Measurements from ENCODE around the gene TBXA2R. TPM values are rescaled to one million over a fixed set of nuclear protein-coding genes. Genes with fewer than 3 reads are reported as not detected.
"Not testable (repeated sequence)": the region's sequence is repeated elsewhere in the genome, so short reads cannot be mapped to it uniquely, and the experiment has no call there.

The TBXA2R gene
- polyA plus RNA-seq, 3 donors, result 2.1 to 2.6 (median 2.3) TPM

DNA sequence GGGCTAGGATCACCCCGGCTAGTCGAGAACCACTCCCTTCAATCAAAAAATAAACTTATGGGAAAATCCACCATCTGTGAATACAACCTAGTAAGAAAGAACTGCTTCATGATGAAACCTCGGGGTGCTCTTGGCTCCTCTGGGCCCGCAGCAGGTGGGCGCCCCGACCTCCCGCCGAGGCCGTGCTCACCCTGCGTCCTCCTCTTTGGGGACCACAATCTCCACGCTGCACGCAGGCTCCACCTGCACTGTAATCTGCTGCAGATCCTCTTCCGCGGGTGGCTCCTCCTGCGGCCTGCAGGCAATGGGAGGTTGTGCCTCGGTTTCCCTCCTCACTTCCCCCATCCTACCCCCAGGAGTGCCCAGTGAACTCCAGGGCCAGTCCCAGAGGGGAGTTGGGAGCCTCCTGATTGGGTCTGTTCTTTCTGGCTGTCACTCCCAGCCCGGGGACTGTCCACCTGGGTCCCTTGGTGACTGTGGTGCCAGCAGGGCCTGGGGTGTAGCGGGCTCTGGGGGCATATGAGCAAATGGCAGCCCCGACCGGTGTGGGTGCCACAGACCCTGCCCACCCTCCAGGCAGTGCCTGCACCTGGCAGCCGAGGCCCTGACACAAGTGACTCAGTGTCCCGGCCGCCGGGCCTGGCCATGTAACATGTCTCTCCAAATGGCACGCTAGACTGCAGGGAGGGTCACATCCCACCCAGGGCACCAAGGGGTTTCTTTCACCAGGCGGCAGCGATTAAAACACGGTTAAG, 35.0 kb upstream of the TBXA2R start:
- DNase-seq (ENCODE audit: low read depth in 3 of 3, low spot score in 2 of 3), result no peak

DNA sequence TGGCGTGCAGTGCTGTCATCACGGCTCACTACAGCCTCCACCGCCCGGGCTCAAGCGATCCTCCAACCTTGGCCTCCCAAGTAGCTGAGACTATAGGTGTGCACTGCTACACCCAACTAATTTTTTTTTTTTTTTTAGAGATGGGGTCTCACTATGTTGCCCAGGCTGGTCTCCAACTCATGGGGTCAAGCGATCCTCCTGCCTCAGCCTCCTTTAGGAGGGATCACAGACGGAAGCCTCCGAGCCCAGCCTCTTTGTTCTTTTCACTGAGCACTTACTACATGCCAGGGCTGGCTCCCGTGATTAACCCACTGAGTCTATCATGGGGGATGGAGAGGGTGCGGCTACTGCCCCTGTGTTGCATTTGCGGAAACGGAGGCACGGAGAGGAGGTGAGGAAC, 32.8 kb upstream of the TBXA2R start:
- DNase-seq (ENCODE audit: low read depth in 3 of 3, low spot score in 2 of 3), result no peak

DNA sequence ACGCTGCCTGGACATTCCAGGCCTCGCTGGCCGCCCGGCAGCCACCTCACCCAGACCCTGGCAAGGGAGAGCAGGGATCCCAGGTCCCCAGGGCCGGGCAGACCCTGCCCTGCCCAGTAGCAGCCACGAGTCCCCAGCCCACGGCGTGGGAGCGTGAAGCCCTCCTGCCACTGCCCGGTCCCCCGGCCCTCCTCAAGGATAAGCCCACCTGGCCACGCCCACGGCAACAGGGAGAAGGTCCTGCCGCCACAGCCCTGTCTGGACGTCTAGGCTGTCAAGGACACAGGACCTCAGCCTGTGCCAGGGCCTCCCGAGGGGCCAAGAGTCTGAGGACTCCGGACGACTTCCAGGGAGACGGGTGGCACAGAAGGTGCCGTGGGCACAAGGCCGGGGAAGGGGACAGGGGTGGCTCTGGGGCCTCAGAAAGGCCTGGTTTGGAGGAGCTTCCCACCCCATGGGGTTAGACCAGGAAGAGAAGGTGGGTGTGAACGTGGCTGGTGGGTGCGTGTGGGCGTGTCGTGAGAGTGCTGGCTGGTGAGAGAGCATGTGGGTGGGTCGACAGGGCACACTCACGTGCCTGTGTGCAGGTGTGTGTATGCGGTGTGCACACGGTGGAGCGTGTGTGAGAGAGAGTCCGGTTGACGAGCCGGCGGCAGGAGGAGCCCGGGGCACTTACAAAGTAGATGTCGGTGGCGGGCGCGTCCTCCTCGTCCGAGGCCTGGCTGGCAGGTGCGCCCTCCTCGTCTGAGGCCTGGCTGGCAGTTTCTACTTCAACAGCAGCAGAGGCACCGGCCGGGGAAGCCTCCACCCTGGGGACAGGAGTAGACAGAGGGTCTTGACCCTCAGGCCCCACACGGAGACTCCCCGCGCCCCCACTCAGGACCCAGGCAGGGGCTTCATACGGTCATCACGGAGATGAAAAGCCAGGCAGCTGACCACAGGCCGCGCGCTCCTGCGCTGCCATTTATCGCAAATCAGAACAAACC, 31.8 kb upstream of the TBXA2R start:
- DNase-seq (ENCODE audit: low read depth in 3 of 3, low spot score in 2 of 3), result no peak

DNA sequence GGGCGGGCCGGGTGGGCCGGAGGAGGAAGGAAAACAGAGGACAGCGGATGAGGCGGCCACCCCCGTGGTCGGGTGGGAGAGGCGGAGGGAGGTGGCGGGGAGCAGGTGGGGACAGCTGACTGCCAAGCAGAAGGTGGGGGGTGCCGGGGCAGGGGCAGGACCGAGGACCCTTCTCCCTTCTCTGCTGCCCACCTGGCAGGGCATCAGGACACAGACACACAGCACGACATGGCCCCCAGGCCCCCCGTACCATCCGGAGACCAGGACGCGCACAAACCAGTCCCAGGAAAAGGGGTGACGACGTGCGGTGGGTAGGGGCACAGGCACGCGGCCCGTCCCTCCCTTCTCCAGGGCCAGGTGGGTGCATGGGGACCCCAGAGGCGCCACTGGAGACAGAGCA, 30.9 kb upstream of the TBXA2R start:
- no peak for DNase-seq (ENCODE audit: low read depth in 3 of 3, low spot score in 2 of 3)

DNA sequence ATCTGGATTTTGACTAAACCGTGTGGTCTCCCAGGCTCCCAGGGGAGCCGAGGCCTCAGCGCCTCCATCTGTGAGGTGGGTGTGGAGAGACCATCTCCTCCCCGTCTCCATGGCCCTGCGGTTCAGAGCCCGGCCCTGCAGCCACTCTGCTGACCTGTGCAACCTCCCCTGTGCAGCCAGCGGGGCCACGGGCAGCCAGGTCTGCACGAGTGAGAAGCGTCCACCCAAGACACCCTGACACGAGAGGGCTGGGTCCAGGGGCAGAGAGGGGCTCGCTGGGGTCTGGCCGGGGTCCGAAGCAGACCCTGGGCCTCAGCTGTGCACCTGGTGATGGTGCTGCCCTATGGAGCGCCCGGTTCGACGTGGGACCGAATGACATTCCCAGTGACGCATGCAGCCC, 30.3 kb upstream of the TBXA2R start:
- DNase-seq (ENCODE audit: low read depth in 3 of 3, low spot score in 2 of 3), result no peak

DNA sequence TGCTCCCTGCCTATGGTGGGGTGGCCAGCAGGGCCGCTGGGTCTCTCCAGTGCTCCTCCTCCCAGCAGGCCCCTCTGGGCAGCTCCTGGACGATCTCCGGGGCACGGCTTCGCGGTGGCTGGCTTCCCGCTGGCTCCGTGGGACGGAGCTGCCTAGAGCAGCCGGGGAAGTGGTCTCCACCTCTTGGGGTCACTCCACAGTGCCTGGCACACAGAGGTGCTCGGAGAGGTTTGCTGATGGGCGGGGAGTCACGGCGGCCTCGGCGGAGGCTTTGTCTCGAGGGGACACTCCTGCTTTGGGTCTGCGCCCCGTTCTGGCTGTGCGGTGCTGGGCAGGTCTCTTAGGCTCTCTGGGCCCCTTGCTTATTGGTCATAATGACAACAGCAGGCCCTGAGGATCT, 29.8 kb upstream of the TBXA2R start:
- no peak for DNase-seq (ENCODE audit: low read depth in 3 of 3, low spot score in 2 of 3)

DNA sequence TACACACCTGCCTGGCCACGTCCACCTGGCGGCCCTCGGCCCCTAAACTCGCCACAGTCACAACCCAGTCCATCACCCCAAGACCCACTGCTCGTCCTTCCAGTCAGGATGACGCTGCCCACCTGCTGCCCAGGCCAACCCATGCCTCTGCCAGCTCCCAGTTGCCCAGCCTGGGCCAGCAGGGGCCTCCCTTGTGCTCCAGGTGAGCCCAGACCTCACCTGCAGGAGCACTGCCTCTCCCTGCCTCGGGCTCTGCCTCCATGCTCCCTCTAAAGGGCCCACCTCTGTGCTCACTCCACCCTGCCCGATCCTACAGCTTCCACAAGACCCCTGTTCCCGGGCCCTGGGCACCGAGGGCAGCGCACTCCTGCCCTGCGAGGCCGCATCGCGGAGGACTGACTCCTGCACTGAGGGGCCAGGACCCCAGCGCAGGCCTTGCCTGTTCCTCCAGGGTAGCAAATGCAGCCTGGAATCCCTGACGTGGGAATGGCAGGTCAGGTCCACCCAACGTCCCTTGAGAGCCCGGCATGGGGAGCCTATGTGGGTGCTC, 27.9 kb upstream of the TBXA2R start:
- DNase-seq (ENCODE audit: low read depth in 3 of 3, low spot score in 2 of 3), result no peak

DNA sequence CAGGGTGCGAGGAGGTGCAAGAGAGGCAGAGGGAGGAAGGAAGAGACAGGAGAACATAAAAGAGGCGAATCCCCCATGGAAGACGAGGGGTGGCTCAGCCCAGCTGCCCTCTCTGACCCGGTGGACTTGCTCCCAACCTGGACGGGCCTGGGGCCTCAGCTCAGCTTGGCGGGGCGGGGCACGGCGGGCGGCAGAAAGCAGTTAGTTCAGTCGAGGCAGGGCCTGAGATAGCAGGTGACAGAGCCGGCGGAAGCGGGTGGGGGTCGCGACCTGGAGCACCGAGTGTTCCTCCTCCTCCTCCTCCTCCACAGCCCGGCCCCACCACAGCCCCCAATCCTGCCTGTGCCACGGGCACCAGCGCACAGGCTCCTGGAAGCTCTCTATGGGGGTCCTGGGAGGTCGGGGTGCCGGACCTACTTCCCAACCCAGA, 26.9 kb upstream of the TBXA2R start:
- no peak for DNase-seq (ENCODE audit: low read depth in 3 of 3, low spot score in 2 of 3)

DNA sequence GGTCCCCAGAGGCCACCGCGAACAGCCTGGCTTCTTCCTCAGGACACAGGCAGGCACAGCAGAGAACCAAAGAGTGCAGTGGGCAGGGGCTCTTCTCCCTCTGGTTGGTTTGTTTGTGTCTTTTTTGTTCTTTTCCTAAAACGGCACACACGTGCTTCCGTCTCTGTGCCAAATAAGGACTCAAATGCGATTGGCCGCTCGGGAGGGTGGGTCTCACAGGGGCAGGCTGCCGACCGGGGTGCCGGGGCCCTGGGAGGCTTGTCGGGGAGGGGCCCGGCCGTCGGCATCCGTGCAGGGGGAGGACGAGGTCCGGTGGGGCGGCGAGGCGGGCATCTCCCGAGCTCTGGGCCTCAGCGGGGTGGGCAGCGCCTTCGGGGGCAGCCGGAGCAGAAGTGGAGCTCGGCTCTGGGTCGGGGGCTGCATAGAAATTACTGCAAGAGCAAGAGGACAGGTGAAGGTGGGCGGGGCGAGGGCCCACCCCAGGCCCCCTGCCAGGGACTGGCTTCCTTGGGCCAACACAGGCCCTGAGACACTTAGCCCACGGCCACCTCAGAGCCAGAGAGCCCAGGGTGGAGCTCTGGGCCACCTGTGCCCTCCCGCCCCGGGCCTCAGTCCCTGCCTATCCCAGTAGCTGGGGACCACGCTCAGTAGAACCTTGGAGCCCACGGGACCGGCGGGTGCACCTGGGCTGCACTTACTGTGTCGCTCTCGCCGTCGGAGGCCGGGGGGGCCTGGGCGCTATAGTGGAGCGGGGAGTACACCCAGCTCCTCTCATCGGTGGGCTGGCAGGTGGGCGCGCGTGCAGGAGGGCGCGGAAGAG, 26.3 kb upstream of the TBXA2R start:
- DNase-seq (ENCODE audit: low read depth in 3 of 3, low spot score in 2 of 3), result no peak

DNA sequence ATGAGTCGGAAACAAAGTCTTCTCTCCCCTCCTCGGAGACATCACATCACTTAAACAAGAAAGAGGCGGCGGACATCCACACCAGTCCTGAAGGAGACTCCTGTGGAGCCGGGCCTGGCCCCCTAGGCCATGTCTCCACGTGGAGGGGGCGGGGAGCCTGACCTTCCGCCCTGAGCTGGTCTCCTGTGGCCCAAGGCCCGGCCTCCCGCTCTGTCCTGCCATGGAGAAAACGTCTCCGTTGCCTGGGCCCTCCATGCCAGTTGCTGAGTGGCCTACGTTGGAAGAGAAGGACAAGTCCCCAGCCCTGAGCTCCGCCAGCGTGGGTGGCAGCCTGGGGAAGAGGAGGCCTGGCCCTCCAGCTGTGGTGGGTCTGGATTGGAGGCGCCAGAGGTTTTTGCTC, 25.4 kb upstream of the TBXA2R start:
- DNase-seq (ENCODE audit: low read depth in 3 of 3, low spot score in 2 of 3), result no peak

DNA sequence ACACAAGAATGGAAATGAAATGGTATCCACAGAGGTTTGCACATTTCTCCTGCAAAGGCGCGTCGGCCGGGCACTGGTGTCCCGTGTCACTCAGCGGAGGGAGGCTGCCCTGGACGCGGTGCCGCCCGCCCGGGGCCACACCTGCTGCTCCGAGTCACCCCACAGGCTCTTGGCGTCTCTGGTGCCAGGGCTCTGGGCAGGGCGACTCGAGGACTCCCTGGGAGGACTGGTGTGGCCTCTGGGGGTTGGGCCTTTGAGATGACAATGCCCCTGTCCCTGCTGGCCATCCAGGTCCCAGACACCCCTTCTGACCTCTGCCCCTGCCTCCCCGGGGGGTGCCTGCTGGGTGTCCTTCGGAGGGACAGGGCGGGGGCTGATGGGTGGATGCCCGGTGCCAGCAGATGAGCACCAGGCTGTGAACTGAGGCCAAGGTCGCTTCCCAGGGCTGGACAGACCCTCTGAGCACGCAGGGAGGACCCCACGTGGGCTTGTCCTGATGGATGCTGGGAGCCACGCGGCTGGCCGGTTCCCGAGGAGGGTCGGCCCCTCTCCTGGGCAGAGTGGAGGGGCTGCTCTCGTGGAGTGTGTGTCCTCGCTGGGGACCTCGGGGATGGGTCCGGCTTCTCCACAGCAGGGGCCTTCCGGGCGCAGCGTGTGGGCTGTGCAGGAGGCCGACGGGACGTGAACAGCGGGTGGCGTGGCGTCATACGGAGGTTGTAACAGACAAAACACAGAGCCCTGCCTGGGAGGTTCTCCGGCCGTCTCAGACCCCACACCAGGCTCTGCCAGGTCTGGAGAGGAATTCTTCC, 24.6 kb upstream of the TBXA2R start:
- no peak for DNase-seq (ENCODE audit: low read depth in 3 of 3, low spot score in 2 of 3)

DNA sequence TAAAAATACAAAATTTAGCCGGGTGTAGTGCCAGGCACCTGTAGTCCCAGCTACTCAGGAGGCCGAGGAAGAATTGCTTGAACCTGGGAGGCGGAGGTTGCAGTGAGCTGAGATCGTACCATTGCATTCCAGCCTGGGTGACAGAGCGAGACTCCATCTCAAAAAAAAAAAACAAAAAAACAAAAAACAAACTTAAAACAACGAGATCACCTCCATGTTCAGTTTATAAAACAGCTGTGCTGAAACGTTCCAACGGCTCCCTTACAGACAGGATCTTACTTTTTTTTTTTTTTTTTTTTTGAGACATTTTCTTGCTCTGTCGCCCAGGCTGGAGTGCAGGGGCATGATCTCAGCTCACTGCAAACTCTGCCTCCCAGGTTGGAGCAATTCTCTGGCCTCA, 22.1 kb upstream of the TBXA2R start:
- not testable (repeated sequence) for DNase-seq (ENCODE audit: low read depth in 3 of 3, low spot score in 2 of 3)

DNA sequence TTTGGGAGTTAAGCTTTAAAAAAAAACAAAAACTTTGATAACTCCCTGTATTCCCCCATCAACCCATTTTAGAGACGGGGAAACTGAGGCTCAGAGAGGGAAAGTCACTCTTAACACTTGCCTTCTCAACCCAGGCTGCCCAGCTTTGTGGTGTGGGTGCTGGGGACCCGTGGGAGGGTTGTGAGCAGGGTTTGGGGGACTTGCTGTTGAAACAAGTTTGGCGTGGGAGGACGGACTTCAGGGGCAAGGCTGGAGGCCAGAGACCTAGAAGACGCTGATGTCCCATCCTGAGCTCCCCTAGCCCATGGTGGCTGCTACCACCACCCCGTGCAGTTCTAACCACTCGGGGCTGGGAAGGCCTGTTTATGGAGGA, 20.7 kb upstream of the TBXA2R start:
- DNase-seq (ENCODE audit: low read depth in 3 of 3, low spot score in 2 of 3), result no peak

DNA sequence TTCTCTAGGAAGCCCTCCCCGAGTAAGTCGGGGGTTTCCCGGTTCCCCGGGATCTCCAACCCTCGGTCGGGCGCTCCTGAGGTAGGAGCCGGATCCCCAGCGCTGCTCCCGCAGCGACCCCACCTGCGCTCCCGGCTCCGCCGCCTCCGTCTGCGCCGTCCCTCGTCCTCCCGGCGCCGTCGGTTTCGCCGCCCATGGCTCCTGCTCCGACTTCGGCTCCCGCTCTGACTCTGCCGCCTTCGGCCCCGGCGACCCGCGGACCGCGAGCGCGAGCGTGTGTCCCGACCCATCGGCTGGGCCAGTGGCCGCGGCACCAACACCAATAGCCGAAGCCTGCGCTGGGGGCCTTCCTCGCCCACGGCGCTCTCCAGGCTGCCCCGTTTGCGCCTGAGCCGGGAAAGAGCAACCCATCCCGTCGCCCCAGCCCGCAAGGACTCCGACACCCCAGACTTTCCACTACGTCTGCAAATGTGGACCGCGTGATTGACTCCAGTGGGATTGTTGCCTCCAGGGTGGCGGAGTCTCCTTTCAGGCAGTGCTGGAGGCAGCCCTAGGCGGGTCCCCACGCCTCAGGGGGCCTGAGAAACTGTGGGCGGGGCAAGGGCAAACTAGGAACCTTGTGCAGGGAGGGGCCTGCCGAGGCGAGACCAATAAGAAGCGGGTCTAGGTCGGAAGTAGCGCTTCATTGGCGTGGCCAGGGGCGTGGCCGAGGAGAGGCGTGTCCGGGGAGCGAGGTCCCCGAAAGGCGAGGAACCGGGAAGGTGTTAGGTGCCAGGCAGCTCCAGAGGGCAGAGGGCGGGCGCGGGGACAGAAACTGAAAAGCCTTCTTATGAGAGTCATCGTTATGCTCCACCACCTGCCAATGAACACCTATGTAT, 20.0 kb upstream of the TBXA2R start, which contains the start of gene CACTIN:
Gene CACTIN (minus strand): TSS at position 318 of the 878 bp plus-strand sequence. CDS start 28 bp downstream, at position 290.
- DNase-seq (ENCODE audit: low read depth in 3 of 3, low spot score in 2 of 3), result peak; percentile 93 to 94 (median 94)

DNA sequence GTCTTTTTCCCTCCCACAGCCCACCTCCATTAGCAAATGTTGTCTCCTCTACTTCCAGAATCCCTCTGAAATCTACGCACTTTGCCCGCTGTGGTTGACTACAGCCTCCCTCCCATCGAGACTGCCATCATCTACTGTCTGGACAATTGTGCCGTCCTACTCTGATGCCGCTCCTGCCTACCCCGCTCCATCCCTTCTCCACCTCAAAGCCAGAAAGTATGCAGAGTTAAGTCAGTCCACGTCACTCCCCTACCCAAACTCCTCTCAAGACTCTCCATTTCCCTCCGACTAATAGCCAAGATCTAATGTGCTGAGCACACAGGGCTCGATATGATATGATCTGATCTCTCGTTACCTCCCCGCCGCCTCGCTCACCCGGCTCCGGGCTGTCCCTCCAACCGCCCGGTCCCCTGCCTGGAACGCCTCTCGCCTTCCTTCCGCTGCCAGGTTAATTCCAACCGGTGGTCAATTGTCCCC, 19.4 kb upstream of the TBXA2R start:
- no peak for DNase-seq (ENCODE audit: low read depth in 3 of 3, low spot score in 2 of 3)

DNA sequence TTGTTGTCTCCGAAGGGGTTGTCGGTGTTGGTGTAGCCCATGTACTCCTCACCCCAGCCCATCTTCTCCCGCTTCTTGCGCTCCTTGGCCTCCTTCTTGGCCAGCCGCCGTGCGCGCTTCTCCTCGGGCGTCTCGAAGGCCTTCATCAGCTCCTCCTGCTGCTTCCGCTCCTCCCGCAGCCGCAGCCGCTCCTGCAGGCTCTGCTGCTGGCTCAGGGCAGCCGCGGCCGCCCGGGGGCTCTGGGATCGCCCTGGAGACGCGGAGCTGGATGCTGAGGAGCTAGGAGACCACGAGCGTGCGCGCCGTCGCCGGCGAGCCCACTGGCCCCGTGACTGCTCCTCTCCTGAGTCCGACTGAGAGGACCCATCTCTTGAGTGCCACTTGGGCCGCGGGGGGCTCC, 17.0 kb upstream of the TBXA2R start:
- DNase-seq (ENCODE audit: low read depth in 3 of 3, low spot score in 2 of 3), result no peak

DNA sequence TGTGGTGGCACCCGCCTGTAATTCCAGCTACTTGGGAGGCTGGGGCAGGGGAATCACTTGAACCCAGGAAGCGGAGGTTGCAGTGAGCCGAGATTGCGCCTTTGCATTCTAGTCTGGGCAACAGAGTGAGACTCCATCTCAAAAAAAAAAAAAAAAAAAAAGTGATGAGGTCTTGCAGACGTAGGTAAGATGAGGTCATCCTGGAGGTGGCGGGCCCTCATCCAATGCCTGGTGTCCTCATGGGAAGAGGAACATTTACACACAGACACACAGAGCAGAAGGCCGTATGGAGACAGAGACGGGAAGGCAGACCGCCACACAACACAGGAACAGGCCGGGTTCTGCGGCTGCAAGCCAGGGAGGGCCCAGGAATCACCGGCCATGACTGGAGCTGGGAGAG, 15.5 kb upstream of the TBXA2R start:
- no peak for DNase-seq (ENCODE audit: low read depth in 3 of 3, low spot score in 2 of 3)

DNA sequence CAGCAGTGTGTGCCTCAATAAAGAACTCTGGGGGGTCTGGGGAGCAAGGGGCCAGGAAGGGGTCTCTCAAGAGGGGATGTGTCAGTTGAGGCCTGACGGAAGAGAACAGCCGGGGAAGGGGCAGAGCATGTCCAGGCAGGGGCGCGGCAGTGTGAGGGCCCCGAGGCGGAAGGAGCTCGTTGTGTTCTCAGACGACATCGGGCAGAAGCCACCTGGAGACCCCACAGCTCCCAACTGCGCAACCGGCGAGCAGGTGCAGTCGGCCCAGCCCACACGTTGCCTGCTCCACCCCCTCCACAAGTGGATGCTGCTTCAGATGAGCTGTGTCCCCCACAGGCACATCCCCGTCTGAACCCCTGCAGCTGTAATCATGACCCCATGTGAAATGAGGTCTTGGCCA, 15.0 kb upstream of the TBXA2R start:
- no peak for DNase-seq (ENCODE audit: low read depth in 3 of 3, low spot score in 2 of 3)

Measured in right renal cortex interstitium (tissue), 3 donors.